ENCODE measurements around the gene DAP.

DAP gene

GRCh38 chr5:10760096-10760920 lies 726 bp downstream of the DAP start:
- peak; percentile 74 for DNase-seq (ENCODE audit: low spot score)

- DNase-seq (ENCODE audit: low spot score): no peak
Measured at GRCh38 chr5:10759111-10759510, 1.9 kb downstream of the DAP start.

GRCh38 chr5:10757922-10758555 lies 3.0 kb downstream of the DAP start:
- DNase-seq (ENCODE audit: low spot score): no peak

- DNase-seq (ENCODE audit: low spot score): no peak
Measured at GRCh38 chr5:10757043-10757442, 4.0 kb downstream of the DAP start.

GRCh38 chr5:10756549-10756948 lies 4.5 kb downstream of the DAP start:
- DNase-seq (ENCODE audit: low spot score): no peak

- no peak for DNase-seq (ENCODE audit: low spot score)
Measured at GRCh38 chr5:10753178-10753577, 7.9 kb downstream of the DAP start.

GRCh38 chr5:10752451-10752850 lies 8.6 kb downstream of the DAP start:
- no peak for DNase-seq (ENCODE audit: low spot score)

GRCh38 chr5:10750909-10751308 lies 10.1 kb downstream of the DAP start:
- no peak for DNase-seq (ENCODE audit: low spot score)

GRCh38 chr5:10747678-10748622 lies 13.1 kb downstream of the DAP start:
- DNase-seq (ENCODE audit: low spot score): no peak

GRCh38 chr5:10746711-10747110 lies 14.3 kb downstream of the DAP start:
- DNase-seq (ENCODE audit: low spot score): no peak

GRCh38 chr5:10745133-10745532 lies 15.9 kb downstream of the DAP start:
- no peak for DNase-seq (ENCODE audit: low spot score)

- DNase-seq (ENCODE audit: low spot score): no peak
Measured at GRCh38 chr5:10744681-10745080, 16.4 kb downstream of the DAP start.

- no peak for DNase-seq (ENCODE audit: low spot score)
Measured at GRCh38 chr5:10743951-10744350, 17.1 kb downstream of the DAP start.

GRCh38 chr5:10743526-10743925 lies 17.5 kb downstream of the DAP start:
- no peak for DNase-seq (ENCODE audit: low spot score)

GRCh38 chr5:10741661-10742060 lies 19.4 kb downstream of the DAP start:
- DNase-seq (ENCODE audit: low spot score): no peak

GRCh38 chr5:10740384-10740783 lies 20.6 kb downstream of the DAP start:
- no peak for DNase-seq (ENCODE audit: low spot score)

GRCh38 chr5:10737880-10738279 lies 23.2 kb downstream of the DAP start:
- no peak for DNase-seq (ENCODE audit: low spot score)

- DNase-seq (ENCODE audit: low spot score): no peak
Measured at GRCh38 chr5:10736808-10737207, 24.2 kb downstream of the DAP start.

GRCh38 chr5:10736354-10736753 lies 24.7 kb downstream of the DAP start:
- no peak for DNase-seq (ENCODE audit: low spot score)

- no peak for DNase-seq (ENCODE audit: low spot score)
Measured at GRCh38 chr5:10735569-10736276, 25.3 kb downstream of the DAP start.

- no peak for DNase-seq (ENCODE audit: low spot score)
Measured at GRCh38 chr5:10734832-10735523, 26.1 kb downstream of the DAP start.

Measured in iPS-NIHi11 (cell line).